Keratinocyte (primary cell): ENCODE measurements around the gene WDR83.

Experiments used
- EZH2 ChIP-seq: IDR thresholded peaks from one replicate; pipeline ENCODE4 v1.6.1; 2012; ENCODE audit warnings: inconsistent platforms, mild to moderate bottlenecking, low read length, moderate library complexity
- TF ChIP-seq, protein P1 (sequence below), 3 experiments: IDR thresholded peaks in 1 of 3; conservative IDR thresholded peaks in 1 of 3; optimal IDR thresholded peaks in 1 of 3; 2 replicates in 2 of 3; 3 replicates in 1 of 3; pipeline versions ENCODE3 to v1.5.1; 2011; ENCODE audit warnings: low read length in 3 of 3, mild to moderate bottlenecking in 3 of 3, moderate library complexity in 2 of 3, control low read depth in 1 of 3, inconsistent platforms in 1 of 3; ENCODE audit not compliant: insufficient read depth in 2 of 3; ENCODE audit errors: extremely low read depth in 1 of 3

GRCh38 chr19:12665281-12665573, 1.4 kb upstream of the WDR83 start:
- TF ChIP-seq, protein P1, sequence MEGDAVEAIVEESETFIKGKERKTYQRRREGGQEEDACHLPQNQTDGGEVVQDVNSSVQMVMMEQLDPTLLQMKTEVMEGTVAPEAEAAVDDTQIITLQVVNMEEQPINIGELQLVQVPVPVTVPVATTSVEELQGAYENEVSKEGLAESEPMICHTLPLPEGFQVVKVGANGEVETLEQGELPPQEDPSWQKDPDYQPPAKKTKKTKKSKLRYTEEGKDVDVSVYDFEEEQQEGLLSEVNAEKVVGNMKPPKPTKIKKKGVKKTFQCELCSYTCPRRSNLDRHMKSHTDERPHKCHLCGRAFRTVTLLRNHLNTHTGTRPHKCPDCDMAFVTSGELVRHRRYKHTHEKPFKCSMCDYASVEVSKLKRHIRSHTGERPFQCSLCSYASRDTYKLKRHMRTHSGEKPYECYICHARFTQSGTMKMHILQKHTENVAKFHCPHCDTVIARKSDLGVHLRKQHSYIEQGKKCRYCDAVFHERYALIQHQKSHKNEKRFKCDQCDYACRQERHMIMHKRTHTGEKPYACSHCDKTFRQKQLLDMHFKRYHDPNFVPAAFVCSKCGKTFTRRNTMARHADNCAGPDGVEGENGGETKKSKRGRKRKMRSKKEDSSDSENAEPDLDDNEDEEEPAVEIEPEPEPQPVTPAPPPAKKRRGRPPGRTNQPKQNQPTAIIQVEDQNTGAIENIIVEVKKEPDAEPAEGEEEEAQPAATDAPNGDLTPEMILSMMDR (optimal IDR thresholded peaks at IDR 0.05 in 1 of 3, IDR thresholded peaks at IDR 0.05 in 1 of 3, conservative IDR thresholded peaks at IDR 0.05 in 1 of 3; ENCODE audit: extremely low read depth in 1 of 3, insufficient read depth in 2 of 3, low read length in 3 of 3), result no peak
- no peak for TF ChIP-seq EZH2
